ENCODE results near the gene ROBO3.

The ROBO3 gene

DNA sequence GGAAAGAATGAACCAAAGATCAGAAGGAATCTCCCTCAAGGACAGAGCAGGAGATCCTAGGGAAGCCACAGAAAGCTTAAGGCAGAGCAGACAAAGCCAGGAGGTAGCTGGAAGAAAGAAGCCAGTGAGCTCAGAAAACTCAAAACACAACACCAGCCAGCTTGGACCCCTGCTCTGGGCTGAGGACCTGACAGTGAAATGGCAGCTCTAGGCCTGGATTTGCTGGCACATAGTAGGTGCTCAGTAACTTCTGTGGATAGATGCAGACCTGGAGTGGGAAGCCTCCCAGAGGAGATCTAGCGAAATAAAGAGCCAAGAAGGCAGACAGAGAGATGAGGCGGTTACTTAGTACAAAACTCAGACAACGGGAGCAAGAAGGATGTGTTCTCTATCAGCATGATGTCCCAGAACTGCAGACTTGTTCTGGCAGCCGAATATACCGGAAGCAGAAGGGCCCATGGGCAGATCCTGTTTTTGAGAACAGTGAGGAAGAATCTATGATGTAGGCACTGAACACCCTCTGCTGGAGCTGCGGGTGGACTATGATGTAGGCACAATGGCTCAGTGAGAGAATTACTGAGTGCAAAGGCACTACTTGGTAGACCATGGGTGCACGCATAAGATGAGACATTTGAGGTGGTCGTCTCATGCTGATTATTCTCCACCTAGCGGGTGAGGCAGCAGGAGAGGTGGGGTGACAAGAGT, 27.7 kb downstream of the ROBO3 start:
- DNase-seq (ENCODE audit: low read depth), result no peak

DNA sequence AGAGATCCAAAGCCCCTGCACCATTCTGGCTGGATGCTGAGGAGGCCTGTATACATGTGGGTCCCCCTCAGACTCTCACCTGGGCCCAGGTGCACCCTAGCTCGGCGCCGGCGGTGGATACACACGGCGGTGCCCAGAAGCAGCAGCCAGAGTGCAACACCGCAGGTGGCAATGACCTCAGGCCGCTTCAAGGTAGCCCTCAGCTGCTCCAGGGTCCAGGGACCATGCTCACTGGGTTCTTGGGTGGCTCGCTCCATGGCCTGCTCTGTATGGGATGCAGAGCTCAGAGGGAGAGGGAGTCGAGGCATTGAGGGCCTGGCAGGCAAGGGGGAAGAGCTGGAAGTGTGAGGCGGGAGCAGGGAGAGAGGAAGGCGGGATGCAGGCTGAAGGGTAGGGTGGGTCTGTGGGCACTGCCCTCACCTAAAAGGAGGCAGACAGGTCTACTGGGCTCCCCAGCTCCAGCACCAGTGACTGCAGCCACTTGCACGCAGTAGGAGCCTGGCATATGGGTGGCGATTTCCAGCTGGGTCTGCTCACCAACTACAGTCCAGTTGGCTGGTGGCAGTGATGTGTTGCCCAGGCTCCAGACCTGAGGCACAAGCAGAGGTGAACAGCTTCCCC, 28.7 kb downstream of the ROBO3 start:
- DNase-seq (ENCODE audit: low read depth), result no peak

- DNase-seq (ENCODE audit: low read depth), result no peak
These were observed 29.6 kb downstream of the ROBO3 start for GRCh38 chr11:124894606-124895430.

DNA sequence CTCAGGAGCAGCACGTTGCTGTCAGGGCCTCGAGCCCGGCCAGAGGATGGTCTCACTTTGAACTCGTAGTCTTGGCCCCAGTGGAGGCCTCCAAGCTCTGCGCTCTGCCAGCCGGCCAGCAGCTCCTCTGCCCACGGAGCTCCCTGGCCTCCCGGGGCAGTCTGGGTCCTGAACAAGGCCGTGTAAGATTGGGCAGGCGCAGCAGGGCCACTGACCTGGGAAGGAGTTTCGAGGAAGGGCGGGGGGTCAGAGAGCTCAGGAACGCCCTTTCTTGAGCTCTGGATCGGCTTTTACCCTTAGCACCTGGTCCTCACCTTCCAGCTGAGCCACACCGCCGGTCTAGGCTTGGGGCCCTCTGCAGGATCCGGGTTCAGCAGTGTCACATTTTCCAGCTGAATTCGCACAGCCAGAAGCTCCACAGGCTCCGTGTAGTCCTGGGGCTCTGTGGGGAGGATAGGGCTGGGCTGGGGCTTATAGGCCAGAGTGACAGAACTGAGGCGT, 30.3 kb downstream of the ROBO3 start:
- DNase-seq (ENCODE audit: low read depth), result no peak

GRCh38 chr11:124896071-124896750, 31.0 kb downstream of the ROBO3 start:
- DNase-seq (ENCODE audit: low read depth), result no peak

DNA sequence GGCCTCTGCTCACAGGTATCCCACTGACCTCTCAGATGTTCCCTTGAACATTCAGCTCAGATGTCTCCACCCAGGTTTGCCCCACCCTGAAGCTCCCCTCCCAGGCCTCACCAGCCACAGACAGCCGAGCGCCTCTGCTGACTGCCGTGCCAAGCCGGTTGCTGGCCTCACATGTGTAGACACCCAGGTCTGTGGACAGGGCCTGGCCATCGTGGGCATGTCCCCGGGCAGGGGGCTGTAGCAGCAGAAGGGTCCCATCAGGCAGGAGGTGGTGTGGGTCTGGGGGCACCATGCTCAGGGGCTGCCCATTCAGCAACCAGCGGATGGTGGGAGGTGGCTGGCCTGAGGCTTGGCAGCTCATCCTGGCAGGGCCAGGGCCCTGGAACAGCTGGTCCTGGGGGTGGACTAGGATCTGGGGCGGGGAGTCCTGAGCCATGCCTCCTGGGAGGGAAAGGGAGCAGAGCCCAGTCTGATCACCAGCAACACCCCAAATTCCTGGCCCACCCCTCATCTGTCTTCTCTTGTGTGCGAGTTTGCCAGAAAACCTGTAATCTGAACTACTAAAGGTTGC, 31.7 kb downstream of the ROBO3 start:
- no peak for DNase-seq (ENCODE audit: low read depth)

- no peak for DNase-seq (ENCODE audit: low read depth)
These were observed 32.5 kb downstream of the ROBO3 start, which contains the start of gene ROBO4 for GRCh38 chr11:124897674-124898262. TSS of gene ROBO4 (minus strand) at chr11:124897865. CDS start at chr11:124897795, 70 bp downstream.

- DNase-seq (ENCODE audit: low read depth), result no peak
These were observed 33.0 kb downstream of the ROBO3 start for GRCh38 chr11:124898263-124898680.

DNA sequence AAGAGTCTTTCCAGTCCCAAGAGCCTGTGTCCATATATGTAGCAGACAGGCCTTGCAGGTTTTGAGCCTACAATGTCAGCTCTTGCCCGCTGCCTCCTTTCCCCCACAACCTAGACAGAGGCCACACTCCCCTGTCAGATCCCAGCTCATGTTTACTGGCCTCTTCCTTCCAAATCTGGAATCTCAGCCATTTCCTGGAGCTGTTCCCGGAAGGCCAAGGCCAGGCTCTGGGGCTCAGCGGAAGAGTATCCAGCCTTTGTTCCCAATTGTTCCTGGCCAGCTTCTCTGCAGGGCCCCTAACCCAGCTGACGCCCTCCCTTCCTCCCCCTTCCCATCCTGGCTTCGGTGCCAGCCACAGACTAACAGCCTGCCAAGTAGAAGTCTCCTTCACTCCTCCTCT, 33.5 kb downstream of the ROBO3 start:
- DNase-seq (ENCODE audit: low read depth), result no peak

- DNase-seq (ENCODE audit: low read depth), result no peak
These were observed 34.3 kb downstream of the ROBO3 start for GRCh38 chr11:124899383-124900145.

DNA sequence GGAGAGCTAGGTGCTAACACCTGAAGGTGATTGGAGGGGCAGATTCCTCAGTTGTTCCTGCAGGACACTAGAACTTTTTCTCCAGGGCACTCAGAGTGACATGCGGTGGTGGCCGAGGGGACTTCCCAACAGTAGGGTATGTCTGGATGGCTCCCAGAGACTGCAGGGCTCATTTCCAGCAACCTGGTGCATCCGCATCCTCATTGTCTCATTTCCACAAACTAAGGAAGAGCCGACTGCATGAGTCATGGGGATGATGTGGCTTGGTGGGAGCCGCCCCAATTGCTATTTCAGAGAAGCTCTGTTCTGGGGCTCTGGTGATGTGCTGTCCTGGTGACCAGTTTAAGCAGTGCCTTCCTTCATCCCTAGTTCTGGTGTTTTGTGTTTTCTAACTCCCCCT, 35.2 kb downstream of the ROBO3 start:
- no peak for DNase-seq (ENCODE audit: low read depth)

DNA sequence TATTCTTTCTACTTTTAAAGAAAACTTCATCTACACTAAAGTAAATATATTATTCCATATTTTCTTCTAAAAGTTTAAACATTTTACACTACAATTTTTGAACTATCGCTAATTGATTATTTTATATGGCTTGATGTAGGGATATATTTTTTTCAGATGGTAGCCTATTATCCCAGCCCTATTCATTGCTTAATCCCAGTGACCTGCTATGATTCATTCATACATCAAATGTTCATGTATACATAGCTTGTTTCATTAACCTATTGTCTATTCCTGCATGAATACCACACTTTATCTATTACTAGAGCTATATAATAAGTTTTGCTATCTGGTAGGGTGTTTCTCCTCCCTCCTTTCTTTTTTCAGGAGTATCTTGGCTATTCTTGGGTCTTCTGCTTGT, 37.4 kb downstream of the ROBO3 start:
- DNase-seq (ENCODE audit: low read depth), result no peak

GRCh38 chr11:124915541-124916369, 50.5 kb downstream of the ROBO3 start:
- no peak for DNase-seq (ENCODE audit: low read depth)

DNA sequence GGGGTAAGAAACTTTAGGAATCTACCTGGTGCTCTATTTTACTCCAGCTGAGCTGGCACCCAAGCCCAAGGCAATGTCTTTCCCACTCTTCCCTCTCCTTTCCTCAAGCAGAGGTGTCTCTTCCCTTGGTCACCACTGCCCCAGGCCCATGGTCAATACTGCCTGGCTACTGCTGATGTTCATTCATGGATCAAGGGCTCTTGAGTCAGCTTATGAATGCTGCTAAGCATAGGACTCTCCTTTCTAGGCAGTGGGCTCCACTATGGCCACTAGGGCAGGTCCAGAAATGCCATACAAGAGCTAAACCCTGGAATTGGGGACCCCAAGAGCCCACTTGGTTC, 51.1 kb downstream of the ROBO3 start:
- DNase-seq (ENCODE audit: low read depth), result no peak

DNA sequence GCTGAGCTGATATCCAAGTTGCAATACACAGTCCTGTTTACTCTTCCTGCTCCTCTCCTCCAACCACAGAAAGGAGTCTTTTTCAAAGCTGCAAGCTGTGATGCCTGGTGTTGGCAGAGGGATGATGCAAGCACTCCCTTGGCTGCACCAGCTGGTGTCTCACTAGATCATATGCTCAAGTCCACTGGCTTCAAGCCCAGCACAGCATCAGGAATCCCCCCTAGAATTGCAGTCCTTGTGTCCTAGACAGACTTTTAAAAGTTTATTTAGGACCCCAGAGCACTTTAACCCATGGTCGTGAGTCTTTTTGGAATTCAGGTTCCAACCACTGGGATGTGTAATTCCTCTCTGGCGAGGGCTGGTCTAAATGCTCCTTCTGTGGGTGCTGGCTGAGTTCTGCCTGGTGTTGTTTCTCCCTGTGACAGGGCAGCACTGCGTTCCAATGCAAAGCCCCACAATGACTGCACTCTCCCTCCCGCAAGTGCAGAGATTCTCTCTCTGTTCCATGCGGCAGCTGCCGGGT, 51.9 kb downstream of the ROBO3 start:
- no peak for DNase-seq (ENCODE audit: low read depth)

DNA sequence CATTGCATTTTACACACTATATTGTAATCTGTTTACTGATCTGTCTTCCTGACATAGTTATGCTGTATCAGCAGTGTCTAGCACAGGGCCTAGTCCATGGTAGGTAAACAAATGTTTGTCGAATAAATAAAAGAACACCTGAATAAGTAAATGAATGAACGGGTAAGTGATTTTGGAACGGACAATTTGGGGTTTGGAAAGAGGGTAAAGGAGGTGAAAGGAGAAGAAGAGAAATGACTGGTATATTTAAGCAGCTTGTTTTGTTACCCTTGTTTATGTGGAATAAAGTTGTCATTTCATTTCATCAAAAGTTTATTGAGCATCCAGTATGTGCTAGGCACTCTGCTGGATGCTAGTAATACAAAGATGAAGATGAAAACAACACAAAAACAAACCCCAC, 53.7 kb downstream of the ROBO3 start, which contains the start of gene HEPN1:
Gene HEPN1, plus strand, starts transcription at position 301 of the 400 bp plus-strand sequence.
- DNase-seq (ENCODE audit: low read depth), result no peak

DNA sequence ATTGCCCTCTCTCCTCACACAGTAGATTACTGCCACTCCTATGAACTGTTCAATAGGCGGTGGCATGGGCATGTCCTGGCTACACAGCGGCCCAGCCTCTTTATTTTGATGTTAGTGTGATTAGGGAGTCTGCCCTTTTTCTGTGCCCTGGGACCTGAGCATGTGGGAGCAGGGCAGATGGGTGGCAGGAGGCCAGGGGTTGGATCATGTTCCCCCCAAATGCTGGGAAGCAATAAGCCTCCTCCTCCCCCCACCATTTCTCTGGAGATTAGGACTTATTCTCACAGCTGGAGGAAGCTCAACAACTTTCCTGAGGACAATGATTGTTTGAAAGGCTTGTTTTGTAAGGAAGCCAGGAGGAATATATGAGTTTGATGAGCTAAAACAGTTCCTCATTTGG, 54.7 kb downstream of the ROBO3 start:
- no peak for DNase-seq (ENCODE audit: low read depth)

GRCh38 chr11:124920356-124920755, 55.1 kb downstream of the ROBO3 start:
- DNase-seq (ENCODE audit: low read depth), result no peak

- DNase-seq (ENCODE audit: low read depth), result peak; percentile 45
These were observed 55.8 kb downstream of the ROBO3 start for GRCh38 chr11:124920870-124921609.

Data from stimulated activated CD8-positive, alpha-beta memory T cell treated with anti-CD3 and anti-CD28 coated beads, Interleukin-15, amount 100 ng/mL, for 1 hour (primary cell).